Cardiac muscle cell (in vitro differentiated cells and primary cell): ENCODE measurements around the gene SC5D. TPM values are rescaled to one million over a fixed set of nuclear protein-coding genes. Genes with fewer than 3 reads are reported as not detected.

Experiments used
- DNase-seq, 2 donors: peaks; one replicate each; pipeline versions ENCODE4 v3.0.0 to v3.0.0-alpha.2; 2010 to 2017; ENCODE audit warnings: low read depth in 1 of 2, low spot score in 1 of 2
- H3K27ac ChIP-seq: fragments of 200-600 bp; sonication (generic); 2 replicates; pipeline ENCODE4 v1.5.1; 2016
- H3K27me3 ChIP-seq: fragments of 200-600 bp; sonication (generic); 2 replicates; pipeline ENCODE4 v1.6.0; 2016; ENCODE audit warnings: control low read depth
- H3K36me3 ChIP-seq: fragments of 200-600 bp; sonication (generic); 2 replicates; pipeline ENCODE4 v1.5.1; 2016; ENCODE audit warnings: control low read depth
- H3K4me1 ChIP-seq: fragments of 200-600 bp; sonication (generic); 2 replicates; pipeline ENCODE4 v1.8.1; 2017; ENCODE audit warnings: low read depth, mild to moderate bottlenecking, mixed run types
- H3K4me3 ChIP-seq: fragments of 200-600 bp; sonication (generic); 2 replicates; pipeline ENCODE4 v1.5.1; 2016; ENCODE audit warnings: mild to moderate bottlenecking
- H3K9me3 ChIP-seq: fragments of 200-600 bp; sonication (generic); 2 replicates; pipeline ENCODE4 v1.5.1; 2017; ENCODE audit warnings: low read depth, mild to moderate bottlenecking, control low read depth
- polyA plus RNA-seq: library from polyadenylated mRNA; unstranded; fragments of >200 nt; fragmentation: Nextera tagmentation; extraction: Ambion mirVana; gene quantifications from 2 replicates; pipeline ENCODE4 v1.2.1, GENCODE V29; 2016
- total RNA-seq: library from RNA; depleted of rRNA; stranded (reverse); fragments of >200 nt; gene quantifications from 2 replicates; pipeline ENCODE4 v1.2.3, GENCODE V29; 2016
- TF ChIP-seq, protein P1 (sequence below): IDR thresholded peaks from 2 replicates; pipeline ENCODE4 v1.5.1; 2012; ENCODE audit warnings: low read depth, mild to moderate bottlenecking, low read length

SC5D gene
- total and polyA plus RNA-seq, 2 experiments from 2014 or later, result 343 to 475 TPM

DNA sequence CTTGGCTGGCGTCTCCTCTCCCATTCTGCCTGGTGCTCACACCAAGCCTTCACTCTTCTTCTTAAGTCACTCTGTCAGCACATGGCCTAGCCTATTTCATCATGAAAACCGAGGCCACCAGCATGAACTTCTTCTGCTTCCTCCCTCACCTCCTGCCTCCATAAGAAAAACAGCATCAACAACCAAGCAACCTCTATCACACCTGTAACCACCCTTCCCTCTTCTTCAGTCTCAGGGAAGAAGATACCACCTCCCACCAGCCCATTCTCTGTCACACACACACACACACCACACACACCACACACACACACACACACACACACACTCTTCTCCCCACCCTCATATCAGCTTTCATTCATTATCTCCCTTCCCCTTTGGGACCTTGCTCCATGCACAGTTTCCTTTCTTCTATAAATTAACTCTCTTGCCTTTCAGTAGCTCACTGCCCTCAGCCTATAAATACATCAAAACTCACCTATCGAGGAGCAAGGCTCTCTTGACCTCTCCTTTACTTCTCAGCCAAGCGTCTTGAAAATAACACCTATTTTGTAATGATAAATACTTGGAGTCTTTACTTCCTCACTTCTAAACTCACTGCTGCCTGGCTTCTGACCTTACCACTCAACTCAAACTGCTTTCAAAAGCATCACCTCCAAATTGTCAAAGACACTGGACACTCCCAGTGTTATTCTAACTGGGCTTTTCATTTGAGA lies 36.6 kb downstream of the SC5D start:
- Histone ChIP-seq H3K27me3 (peaks cover 8% of the 10 kb centered on the region), H3K27ac (no peak overlapping the region), H3K9me3 (no peaks in the 10 kb centered on the region), H3K36me3 (no peaks in the 10 kb centered on the region), H3K4me1 (peaks cover 10% of the 10 kb centered on the region), H3K4me3 (no peak overlapping the region)
- TF ChIP-seq, protein P1, sequence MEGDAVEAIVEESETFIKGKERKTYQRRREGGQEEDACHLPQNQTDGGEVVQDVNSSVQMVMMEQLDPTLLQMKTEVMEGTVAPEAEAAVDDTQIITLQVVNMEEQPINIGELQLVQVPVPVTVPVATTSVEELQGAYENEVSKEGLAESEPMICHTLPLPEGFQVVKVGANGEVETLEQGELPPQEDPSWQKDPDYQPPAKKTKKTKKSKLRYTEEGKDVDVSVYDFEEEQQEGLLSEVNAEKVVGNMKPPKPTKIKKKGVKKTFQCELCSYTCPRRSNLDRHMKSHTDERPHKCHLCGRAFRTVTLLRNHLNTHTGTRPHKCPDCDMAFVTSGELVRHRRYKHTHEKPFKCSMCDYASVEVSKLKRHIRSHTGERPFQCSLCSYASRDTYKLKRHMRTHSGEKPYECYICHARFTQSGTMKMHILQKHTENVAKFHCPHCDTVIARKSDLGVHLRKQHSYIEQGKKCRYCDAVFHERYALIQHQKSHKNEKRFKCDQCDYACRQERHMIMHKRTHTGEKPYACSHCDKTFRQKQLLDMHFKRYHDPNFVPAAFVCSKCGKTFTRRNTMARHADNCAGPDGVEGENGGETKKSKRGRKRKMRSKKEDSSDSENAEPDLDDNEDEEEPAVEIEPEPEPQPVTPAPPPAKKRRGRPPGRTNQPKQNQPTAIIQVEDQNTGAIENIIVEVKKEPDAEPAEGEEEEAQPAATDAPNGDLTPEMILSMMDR, result no peak
- no peak for DNase-seq

DNA sequence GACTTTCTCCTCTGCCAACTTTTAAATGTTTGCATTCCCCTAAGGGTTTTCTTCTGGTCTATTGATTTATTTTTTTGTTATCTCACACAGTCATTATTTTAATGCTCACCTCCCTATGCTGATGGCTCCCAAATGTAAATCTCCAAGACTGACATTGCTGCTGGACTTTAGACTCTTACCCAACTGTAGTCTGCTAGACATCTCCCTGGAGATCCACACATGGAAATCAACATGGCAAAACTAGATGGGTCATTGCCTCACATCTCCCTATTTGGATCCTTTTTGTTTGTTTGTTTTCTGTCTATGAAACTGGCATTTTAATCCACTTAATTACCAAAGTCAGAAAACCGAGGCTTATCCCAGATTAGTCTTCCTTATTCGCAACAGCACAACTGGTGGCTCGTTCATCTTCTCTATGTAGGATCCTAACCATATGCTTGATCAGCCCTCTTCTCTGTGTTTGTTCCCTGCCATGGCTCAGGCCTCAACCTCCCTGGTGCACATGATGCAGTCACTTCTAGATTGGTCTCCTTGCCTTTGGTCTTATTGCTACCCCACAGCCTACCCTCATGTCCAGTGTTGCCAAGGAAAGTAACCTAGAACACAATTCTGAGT lies 37.3 kb downstream of the SC5D start:
- H3K9me3 ChIP-seq, result no peaks in the 10 kb centered on the region
- TF ChIP-seq, protein P1, result no peak
- H3K4me1 ChIP-seq, result peaks cover 10% of the 10 kb centered on the region
- no peak overlapping the region for H3K4me3 ChIP-seq
- H3K36me3 ChIP-seq, result no peaks in the 10 kb centered on the region
- no peak for DNase-seq
- H3K27ac ChIP-seq, result no peak overlapping the region
- peaks cover 8% of the 10 kb centered on the region for H3K27me3 ChIP-seq

DNA sequence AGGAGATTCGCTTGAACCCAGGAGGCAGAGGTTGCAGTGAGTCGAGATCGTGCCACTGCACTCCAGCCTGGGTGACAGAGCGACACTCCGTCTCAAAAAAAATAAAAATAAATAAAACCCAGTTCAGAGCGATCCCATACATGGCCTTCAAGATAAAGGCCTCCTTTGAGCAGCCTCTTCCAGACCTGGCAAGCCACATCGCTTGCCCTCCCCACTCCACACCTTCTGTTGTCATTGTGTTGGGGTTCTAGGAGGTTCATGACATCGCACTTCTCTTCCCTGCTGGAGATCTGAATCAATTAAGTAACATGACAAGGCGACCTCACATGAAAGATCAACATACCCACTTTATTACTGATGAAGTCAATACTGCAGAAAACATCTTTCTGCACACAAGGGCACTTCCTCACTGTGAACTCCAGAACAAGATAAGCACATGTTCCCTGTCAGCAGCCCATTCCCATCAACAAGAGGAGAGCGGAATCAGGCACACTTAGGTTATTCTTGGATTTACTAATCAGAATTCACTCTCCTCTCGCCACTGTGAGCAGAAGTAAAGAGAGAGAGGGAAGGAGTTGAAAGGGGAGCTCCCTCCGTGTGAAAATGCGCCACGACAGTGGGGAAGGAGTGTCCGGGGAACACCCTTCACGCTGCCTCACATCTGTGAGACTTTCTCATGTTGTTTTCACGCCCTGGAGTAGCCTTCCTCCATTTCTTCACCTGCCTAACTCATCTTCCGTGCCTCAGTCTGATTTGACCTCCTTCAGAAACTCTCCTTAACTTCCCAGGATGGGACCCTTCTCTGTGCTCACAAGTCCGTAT lies 38.3 kb downstream of the SC5D start:
- H3K4me3 ChIP-seq, result no peak overlapping the region
- H3K27me3 ChIP-seq, result peaks cover 13% of the 10 kb centered on the region
- peaks cover 10% of the 10 kb centered on the region for H3K4me1 ChIP-seq
- no peaks in the 10 kb centered on the region for H3K36me3 ChIP-seq
- no peak overlapping the region for H3K27ac ChIP-seq
- peak in 1 of 2 donors; percentile 88 for DNase-seq
- TF ChIP-seq, protein P1, result no peak
- no peaks in the 10 kb centered on the region for H3K9me3 ChIP-seq

DNA sequence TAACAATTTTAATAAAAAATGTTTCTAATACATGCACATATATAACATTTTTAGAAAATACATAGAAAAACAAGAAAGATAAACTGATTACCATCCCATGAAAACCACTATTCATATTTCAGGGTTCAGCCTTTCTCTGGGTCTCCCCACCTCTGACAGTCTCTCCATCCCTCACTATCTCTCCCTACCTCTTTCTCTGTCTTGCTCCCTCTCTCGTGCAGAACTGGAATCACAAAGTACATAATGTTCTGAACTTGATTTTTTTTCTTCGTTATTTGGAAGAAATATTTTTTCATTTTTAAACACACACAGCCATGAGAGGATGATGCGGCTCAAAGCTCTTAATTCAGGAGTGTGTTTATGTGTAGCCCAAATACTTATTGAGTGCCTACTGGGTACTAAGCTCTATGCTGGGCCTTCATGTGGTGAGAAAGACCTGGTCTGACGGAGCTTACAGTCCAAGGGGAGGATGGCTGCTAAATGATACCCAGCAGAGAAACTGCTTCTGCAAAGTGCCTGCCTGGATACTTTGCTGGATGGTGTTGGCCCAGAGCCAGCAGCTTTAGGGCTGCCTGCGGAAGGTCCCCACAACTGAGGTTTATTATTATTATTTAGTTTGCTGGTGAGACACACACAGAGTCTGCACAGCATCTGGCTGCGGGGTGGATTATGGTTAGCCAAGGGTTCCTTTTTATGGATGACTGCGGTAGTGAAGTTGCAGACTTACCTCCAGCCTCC lies 42.6 kb downstream of the SC5D start:
- no peaks in the 10 kb centered on the region for H3K9me3 ChIP-seq
- no peak overlapping the region for H3K4me3 ChIP-seq
- DNase-seq, result no peak
- no peaks in the 10 kb centered on the region for H3K36me3 ChIP-seq
- H3K27me3 ChIP-seq, result peaks cover 30% of the 10 kb centered on the region
- TF ChIP-seq, protein P1, result no peak
- H3K27ac ChIP-seq, result no peak overlapping the region
- no peaks in the 10 kb centered on the region for H3K4me1 ChIP-seq

DNA sequence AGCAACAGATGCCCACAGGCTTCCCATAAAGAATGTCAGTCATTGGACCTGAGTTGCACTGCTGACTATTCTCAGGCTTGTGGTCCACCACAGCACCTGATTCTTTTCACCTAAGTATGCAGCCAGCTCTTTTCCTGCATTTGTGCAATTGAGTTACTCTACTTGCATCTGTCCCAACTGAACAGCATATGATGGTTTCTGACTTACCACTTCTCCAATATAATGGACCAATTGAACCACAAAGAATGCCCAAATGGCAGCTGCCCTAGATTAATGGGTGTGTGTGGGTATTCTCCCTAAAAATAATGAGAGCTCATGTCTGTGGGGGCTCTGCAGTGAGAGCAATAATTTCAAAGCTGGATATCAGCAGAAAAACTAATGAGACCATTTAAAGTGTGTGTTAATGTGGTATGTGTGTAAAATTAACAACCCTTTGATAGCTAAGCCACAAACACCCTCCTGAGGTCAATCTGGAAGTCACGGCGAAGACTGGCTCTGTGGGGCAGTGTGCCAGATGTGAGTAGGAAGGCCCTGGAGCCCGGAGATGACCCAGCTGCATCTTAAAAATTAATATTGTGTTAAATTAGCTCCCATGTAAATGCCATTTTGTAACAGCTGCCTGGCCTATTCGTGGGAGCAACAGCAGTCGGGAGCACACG lies 43.8 kb downstream of the SC5D start:
- no peaks in the 10 kb centered on the region for H3K4me1 ChIP-seq
- no peaks in the 10 kb centered on the region for H3K9me3 ChIP-seq
- TF ChIP-seq, protein P1, result no peak
- H3K4me3 ChIP-seq, result no peak overlapping the region
- H3K27me3 ChIP-seq, result peaks cover 32% of the 10 kb centered on the region
- no peak for DNase-seq
- no peaks in the 10 kb centered on the region for H3K36me3 ChIP-seq
- H3K27ac ChIP-seq, result no peak overlapping the region
